IPS-NIHi7 (cell line): ENCODE measurements around the gene NHLRC1.
A peak's percentile ranks its signal among the peaks of the same experiment; 100 is the strongest.
"Not testable (repeated sequence)": the region's sequence is repeated elsewhere in the genome, so short reads cannot be mapped to it uniquely, and the experiment has no call there.

Experiments used
- DNase-seq: peaks from one replicate; pipeline ENCODE4 v3.0.0; 2012; ENCODE audit warnings: mixed read lengths; ENCODE audit errors: extremely low spot score

The NHLRC1 gene

GRCh38 chr6:18122128-18123093 is at the start of gene NHLRC1:
Gene NHLRC1 (minus strand): TSS chr6:18122677. CDS start chr6:18122606, 71 bp downstream.
- peak; percentile 85 for DNase-seq

- DNase-seq = no peak
Observed at GRCh38 chr6:18171871-18172270, 49.4 kb upstream of the NHLRC1 start.

GRCh38 chr6:18168264-18168663 is 45.8 kb upstream of the NHLRC1 start:
- DNase-seq = no peak

GRCh38 chr6:18166312-18167036 is 44.0 kb upstream of the NHLRC1 start:
- DNase-seq = no peak

- no peak for DNase-seq
Observed at GRCh38 chr6:18165751-18166150, 43.3 kb upstream of the NHLRC1 start.

GRCh38 chr6:18162401-18162800 is 39.9 kb upstream of the NHLRC1 start:
- DNase-seq = no peak

GRCh38 chr6:18161431-18161830 is 39.0 kb upstream of the NHLRC1 start:
- DNase-seq = no peak

GRCh38 chr6:18160911-18161310 is 38.4 kb upstream of the NHLRC1 start:
- DNase-seq = no peak

GRCh38 chr6:18155864-18156421 is 33.5 kb upstream of the NHLRC1 start:
- peak; percentile 80 for DNase-seq

GRCh38 chr6:18155150-18155863 is 32.8 kb upstream of the NHLRC1 start, which contains the start of gene KDM1B:
Gene KDM1B (plus strand): TSS chr6:18155422. CDS start chr6:18159896, 4,474 bp downstream.
- DNase-seq = peak; percentile 99

- DNase-seq = no peak
Observed at GRCh38 chr6:18154507-18155149, 32.2 kb upstream of the NHLRC1 start, which contains the start of gene TPMT. Gene TPMT (minus strand): TSS chr6:18155077. CDS start chr6:18149127, 5,950 bp downstream.

GRCh38 chr6:18153311-18153703 is 30.8 kb upstream of the NHLRC1 start:
- no peak for DNase-seq

- DNase-seq = no peak
Observed at GRCh38 chr6:18151801-18152200, 29.3 kb upstream of the NHLRC1 start.

GRCh38 chr6:18151391-18151790 is 28.9 kb upstream of the NHLRC1 start:
- not testable (repeated sequence) for DNase-seq

GRCh38 chr6:18148304-18149025 is 26.0 kb upstream of the NHLRC1 start:
- no peak for DNase-seq

GRCh38 chr6:18147616-18148015 is 25.1 kb upstream of the NHLRC1 start:
- DNase-seq = no peak

- no peak for DNase-seq
Observed at GRCh38 chr6:18147160-18147559, 24.7 kb upstream of the NHLRC1 start.

GRCh38 chr6:18142591-18142861 is 20.0 kb upstream of the NHLRC1 start:
- DNase-seq = no peak

GRCh38 chr6:18141805-18142590 is 19.5 kb upstream of the NHLRC1 start:
- no peak for DNase-seq
